ENCODE measurements around the gene GNG14. TPM values are rescaled to one million over a fixed set of nuclear protein-coding genes. Genes with fewer than 3 reads are reported as not detected.

The GNG14 gene
- total and polyA plus RNA-seq, 2 of the 13 experiments (the other 11 are each of a cell fraction or from before 2014, with no cell fraction given): not detected

- TF ChIP-seq ZBTB40 (IDR thresholded peaks at IDR 0.05): no peak
- peak; percentile 17; the same call in 1 of the 2 replicates for TF ChIP-seq ZBTB40 (CRISPR knock-in tag; IDR thresholded peaks at IDR 0.05)
- TF ChIP-seq AFF4 (CRISPR knock-in tag; IDR thresholded peaks at IDR 0.05): no peak
- TF ChIP-seq ZBTB8A (CRISPR knock-in tag; IDR thresholded peaks at IDR 0.05; ENCODE audit: borderline replicate concordance, low read depth): no peak
- no peak for TF ChIP-seq DNMT1 (CRISPR knock-in tag; IDR thresholded peaks at IDR 0.05)
- peak; percentile 96 for TF ChIP-seq THAP11 (CRISPR knock-in tag; IDR thresholded peaks at IDR 0.05)
- TF ChIP-seq LRRFIP1 (CRISPR knock-in tag; conservative IDR thresholded peaks at IDR 0.05): no peak
- 0 out of 2 replicates have a peak, but pooled peaks have one; percentile 24 for TF ChIP-seq DNMT3B (CRISPR knock-in tag; conservative IDR thresholded peaks at IDR 0.05)
- peak; percentile 51; the same call in 1 of the 2 replicates for TF ChIP-seq ZBTB14 (CRISPR knock-in tag; IDR thresholded peaks at IDR 0.05)
- TF ChIP-seq XBP1 (CRISPR knock-in tag; IDR thresholded peaks at IDR 0.05): no peak
- peak; percentile 91 for TF ChIP-seq MAX (IDR thresholded peaks at IDR 0.05)
Observed at GRCh38 chr19:12722566-12723380, 35.0 kb downstream of the GNG14 start (continued).
